ENCODE results near the gene EMILIN3. TPM values are rescaled to one million over a fixed set of nuclear protein-coding genes. Genes with fewer than 3 reads are reported as not detected.

Gene EMILIN3
- total RNA-seq, 1 donor from 2014 or later = 0.47 TPM

Other genes with a start within 250 kb of the EMILIN3 start
- gene PLCG1, start 229.3 kb downstream of the EMILIN3 start, total RNA-seq = 139 to 152 TPM (median 140 TPM) in 3 replicates
- gene ZHX3, start 49.1 kb downstream of the EMILIN3 start, total RNA-seq = 52.6 to 55.5 TPM (median 52.9 TPM) in 3 replicates
- gene LPIN3, start 26.0 kb downstream of the EMILIN3 start, total RNA-seq = 3.3 to 5.1 TPM (median 3.5 TPM) in 3 replicates

All from chondrocyte (in vitro differentiated cells).